ENCODE data around the gene SMIM24. TPM values are rescaled to one million over a fixed set of nuclear protein-coding genes. Genes with fewer than 3 reads are reported as not detected.

SMIM24 gene
- total RNA-seq, 1 donor from 2014 or later: 1.7 TPM

DNA sequence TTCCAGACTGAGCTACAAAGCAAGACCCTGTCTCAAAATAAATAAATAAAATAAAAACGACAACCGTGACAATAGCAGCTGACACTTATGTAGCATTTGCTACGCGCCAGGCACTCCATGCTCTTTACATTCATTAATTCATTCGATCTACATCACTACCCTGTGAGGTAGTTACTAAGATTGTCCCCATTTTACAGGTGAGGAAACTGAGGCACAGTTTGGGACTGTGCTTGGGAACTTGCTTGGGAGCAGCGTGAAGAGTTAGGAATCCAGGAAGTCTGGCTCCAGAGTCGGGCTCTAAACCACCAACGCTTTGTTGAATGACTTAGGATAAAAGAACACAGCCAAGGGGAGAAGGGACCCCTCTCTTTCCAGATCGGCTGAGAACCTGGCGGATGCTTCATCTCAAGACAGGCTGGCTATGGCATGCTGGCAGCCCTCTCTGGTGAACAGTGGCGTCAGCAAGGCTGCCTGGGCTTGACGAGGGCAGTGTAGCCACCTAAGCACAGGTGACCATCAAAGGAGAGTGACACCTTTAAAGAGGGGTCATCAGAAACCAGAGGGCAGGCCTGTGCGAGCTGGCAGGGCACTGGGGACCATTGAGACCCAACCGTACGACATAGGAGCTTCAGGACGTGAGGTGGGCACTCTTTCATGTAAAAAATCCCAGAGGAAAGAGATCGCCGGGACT lies 19.6 kb upstream of the SMIM24 start:
- Histone ChIP-seq H3K4me1 (peaks cover 9% of the 10 kb centered on the region), H3K4me3 (peak overlapping the region; percentile 83), H3K27me3 (no peaks in the 10 kb centered on the region), H2AFZ (replicated peaks) (peak overlapping the region; percentile 99), H3K36me3 (no peaks in the 10 kb centered on the region), H3K79me2 (ENCODE audit: low read depth) (peaks cover 27% of the 10 kb centered on the region), H3K27ac (peak overlapping the region; percentile 98), H3K9me3 (ENCODE audit: low read depth) (no peaks in the 10 kb centered on the region), H3K9ac (peak overlapping the region; percentile 98), H3K4me2 (peak overlapping the region; percentile 85), H3F3A (ENCODE audit: low read depth) (peaks cover 3% of the 10 kb centered on the region), H4K20me1 (ENCODE audit: low read depth) (no peaks in the 10 kb centered on the region)
- Mint-ChIP-seq H3K9me3 (no peaks in the 10 kb centered on the region), H3K27me3 (ENCODE audit: insufficient read depth, low read depth) (peaks cover 2% of the 10 kb centered on the region), H3K4me1 (peaks cover 21% of the 10 kb centered on the region), H3K36me3 (peaks cover 8% of the 10 kb centered on the region), H3K27ac (peak overlapping the region; percentile 92), H3K4me3 (peak overlapping the region; percentile 93)
- no peak for DNase-seq (ENCODE audit: low spot score)
- TF ChIP-seq EZH2 (IDR thresholded peaks at IDR 0.05) (no peak), EZH2phosphoT487 (IDR thresholded peaks at IDR 0.05) (no peak)
- TF ChIP-seq, protein P1, sequence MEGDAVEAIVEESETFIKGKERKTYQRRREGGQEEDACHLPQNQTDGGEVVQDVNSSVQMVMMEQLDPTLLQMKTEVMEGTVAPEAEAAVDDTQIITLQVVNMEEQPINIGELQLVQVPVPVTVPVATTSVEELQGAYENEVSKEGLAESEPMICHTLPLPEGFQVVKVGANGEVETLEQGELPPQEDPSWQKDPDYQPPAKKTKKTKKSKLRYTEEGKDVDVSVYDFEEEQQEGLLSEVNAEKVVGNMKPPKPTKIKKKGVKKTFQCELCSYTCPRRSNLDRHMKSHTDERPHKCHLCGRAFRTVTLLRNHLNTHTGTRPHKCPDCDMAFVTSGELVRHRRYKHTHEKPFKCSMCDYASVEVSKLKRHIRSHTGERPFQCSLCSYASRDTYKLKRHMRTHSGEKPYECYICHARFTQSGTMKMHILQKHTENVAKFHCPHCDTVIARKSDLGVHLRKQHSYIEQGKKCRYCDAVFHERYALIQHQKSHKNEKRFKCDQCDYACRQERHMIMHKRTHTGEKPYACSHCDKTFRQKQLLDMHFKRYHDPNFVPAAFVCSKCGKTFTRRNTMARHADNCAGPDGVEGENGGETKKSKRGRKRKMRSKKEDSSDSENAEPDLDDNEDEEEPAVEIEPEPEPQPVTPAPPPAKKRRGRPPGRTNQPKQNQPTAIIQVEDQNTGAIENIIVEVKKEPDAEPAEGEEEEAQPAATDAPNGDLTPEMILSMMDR (IDR thresholded peaks at IDR 0.05): no peak

DNA sequence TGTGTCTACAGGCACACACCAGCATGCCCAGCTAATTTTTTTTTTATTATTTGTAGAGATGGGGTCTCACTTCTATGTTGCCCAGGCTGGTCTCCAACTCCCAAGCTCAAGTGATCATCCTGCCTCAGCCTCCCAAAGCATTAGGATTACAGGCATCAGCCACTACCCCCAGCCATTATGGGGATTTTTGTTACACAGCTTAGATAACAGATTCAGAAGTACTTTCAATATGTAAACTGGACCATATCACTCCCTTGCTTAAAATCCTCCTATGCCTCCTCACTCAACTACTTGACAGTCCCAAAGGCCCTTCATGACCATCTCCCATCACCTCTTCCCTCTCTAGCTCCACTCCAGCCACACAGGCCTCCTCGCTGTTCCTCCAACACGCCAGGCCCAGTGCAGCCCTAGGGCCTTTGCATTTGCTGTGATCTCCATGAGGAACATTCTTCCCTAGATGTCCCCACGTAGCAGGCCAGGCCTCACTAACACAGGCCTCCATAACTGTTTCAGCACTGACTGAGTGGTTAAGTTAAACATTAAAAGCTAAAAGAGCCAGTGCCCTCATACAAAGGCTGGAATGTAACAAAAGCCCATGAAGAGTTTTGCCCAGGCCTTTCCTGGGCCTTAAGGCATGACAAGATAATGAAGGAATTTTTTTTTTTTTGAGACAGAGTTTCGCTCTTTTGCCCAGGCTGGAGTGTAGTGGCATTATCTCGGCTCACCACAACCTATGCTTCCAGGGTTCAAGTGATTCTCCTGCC lies 17.6 kb upstream of the SMIM24 start:
- H3K27me3 ChIP-seq: no peaks in the 10 kb centered on the region
- peaks cover 27% of the 10 kb centered on the region for H3K79me2 ChIP-seq (ENCODE audit: low read depth)
- H3K27ac Mint-ChIP-seq: no peak overlapping the region
- H3K4me2 ChIP-seq: no peak overlapping the region
- H3K4me1 ChIP-seq: peaks cover 6% of the 10 kb centered on the region
- peaks cover 13% of the 10 kb centered on the region for H3K4me1 Mint-ChIP-seq
- DNase-seq (ENCODE audit: low spot score): no peak
- peaks cover 12% of the 10 kb centered on the region for H3K36me3 Mint-ChIP-seq
- no peaks in the 10 kb centered on the region for H3F3A ChIP-seq (ENCODE audit: low read depth)
- H3K27me3 Mint-ChIP-seq (ENCODE audit: insufficient read depth, low read depth): no peaks in the 10 kb centered on the region
- no peak overlapping the region for H3K4me3 Mint-ChIP-seq
- no peak overlapping the region for H3K4me3 ChIP-seq
- no peaks in the 10 kb centered on the region for H3K9me3 Mint-ChIP-seq
- H3K9ac ChIP-seq: no peak overlapping the region
- H4K20me1 ChIP-seq (ENCODE audit: low read depth): no peaks in the 10 kb centered on the region
- no peak for TF ChIP-seq EZH2 (IDR thresholded peaks at IDR 0.05)
- TF ChIP-seq, protein P1 (IDR thresholded peaks at IDR 0.05): no peak
- no peak for TF ChIP-seq EZH2phosphoT487 (IDR thresholded peaks at IDR 0.05)
- no peaks in the 10 kb centered on the region for H3K9me3 ChIP-seq (ENCODE audit: low read depth)
- H3K27ac ChIP-seq: no peak overlapping the region
- no peaks in the 10 kb centered on the region for H3K36me3 ChIP-seq
- H2AFZ ChIP-seq (replicated peaks): no peak overlapping the region

DNA sequence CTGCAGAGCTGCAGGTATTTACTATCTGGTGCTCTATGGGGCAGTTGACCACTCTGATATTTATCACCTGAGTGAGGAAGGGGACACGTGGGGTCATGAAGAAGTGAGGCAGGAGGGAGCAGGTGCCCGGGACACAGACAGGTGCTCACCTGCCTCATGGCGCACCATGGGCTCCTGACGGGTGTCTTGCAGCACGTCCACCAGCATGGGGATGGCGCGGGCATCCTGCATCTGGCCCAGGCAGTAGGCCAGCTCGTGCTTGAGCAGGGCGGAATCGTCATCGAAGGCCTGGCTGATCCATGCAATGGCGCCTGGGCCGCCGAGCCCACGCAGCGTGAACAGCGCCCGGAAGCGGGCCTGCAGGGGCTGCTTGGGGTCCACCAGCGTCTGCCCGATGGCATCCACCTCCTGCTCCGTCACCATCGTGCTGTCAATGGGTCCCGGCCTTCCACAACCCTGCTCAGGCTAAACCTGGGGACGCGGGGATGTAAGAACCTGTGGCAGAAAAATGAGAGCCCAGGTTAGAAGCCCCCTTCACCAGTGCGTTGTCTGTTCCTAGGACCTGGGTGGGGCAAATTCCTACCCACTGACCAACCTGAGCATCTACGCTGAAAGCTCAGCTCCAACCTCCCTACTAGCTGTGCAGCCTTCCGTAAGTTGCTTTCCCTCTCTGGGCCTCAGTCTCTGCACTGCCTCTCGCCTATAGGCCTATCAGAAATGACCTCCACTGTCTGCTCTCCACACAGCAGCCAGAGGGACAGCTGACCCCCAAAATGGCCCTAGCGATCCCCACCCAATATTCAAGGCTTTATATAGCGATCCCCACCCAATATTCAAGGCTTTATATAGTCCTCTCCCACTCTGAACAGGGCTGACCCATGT lies 16.3 kb upstream of the SMIM24 start:
- Histone ChIP-seq H3K9me3 (ENCODE audit: low read depth) (no peaks in the 10 kb centered on the region), H3K4me2 (no peak overlapping the region), H3F3A (ENCODE audit: low read depth) (no peaks in the 10 kb centered on the region), H2AFZ (replicated peaks) (no peak overlapping the region), H3K9ac (no peak overlapping the region), H3K27me3 (no peaks in the 10 kb centered on the region), H3K4me1 (peaks cover 6% of the 10 kb centered on the region), H3K27ac (no peak overlapping the region), H3K4me3 (no peak overlapping the region), H4K20me1 (ENCODE audit: low read depth) (no peaks in the 10 kb centered on the region), H3K36me3 (no peaks in the 10 kb centered on the region), H3K79me2 (ENCODE audit: low read depth) (peaks cover 27% of the 10 kb centered on the region)
- Mint-ChIP-seq H3K9me3 (no peaks in the 10 kb centered on the region), H3K36me3 (peaks cover 14% of the 10 kb centered on the region), H3K27ac (no peak overlapping the region), H3K4me3 (no peak overlapping the region), H3K4me1 (peaks cover 13% of the 10 kb centered on the region), H3K27me3 (ENCODE audit: insufficient read depth, low read depth) (no peaks in the 10 kb centered on the region)
- no peak for DNase-seq (ENCODE audit: low spot score)
- TF ChIP-seq, protein P1 (IDR thresholded peaks at IDR 0.05): no peak
- TF ChIP-seq EZH2 (IDR thresholded peaks at IDR 0.05): no peak

Measured in neural progenitor cell (in vitro differentiated cells).